Neuron (in vitro differentiated cells): Measurements from ENCODE around the gene DENND2A.
"Not testable (repeated sequence)": the region's sequence is repeated elsewhere in the genome, so short reads cannot be mapped to it uniquely, and the experiment has no call there.

Experiments
- H2AFZ ChIP-seq: one replicate; pipeline ENCODE4 v1.6.1; 2013; ENCODE audit warnings: low read depth, mild to moderate bottlenecking, inconsistent platforms, low read length, moderate library complexity
- H3K27me3 ChIP-seq: one replicate; pipeline ENCODE4 v1.6.1; 2013; ENCODE audit warnings: low read length; ENCODE audit not compliant: insufficient read depth
- H3K36me3 ChIP-seq: one replicate; pipeline ENCODE4 v1.6.1; 2013; ENCODE audit warnings: low read length; ENCODE audit not compliant: insufficient read depth
- H3K4me1 ChIP-seq: one replicate; pipeline ENCODE4 v1.6.1; 2013; ENCODE audit warnings: low read length; ENCODE audit not compliant: insufficient read depth
- H3K4me3 ChIP-seq: 2 replicates; pipeline ENCODE4 v1.5.1; 2013; ENCODE audit warnings: mild to moderate bottlenecking, low read length, moderate library complexity
- H3K9me3 ChIP-seq: one replicate; pipeline ENCODE4 v1.6.1; 2013; ENCODE audit warnings: low read length

Gene DENND2A

DNA sequence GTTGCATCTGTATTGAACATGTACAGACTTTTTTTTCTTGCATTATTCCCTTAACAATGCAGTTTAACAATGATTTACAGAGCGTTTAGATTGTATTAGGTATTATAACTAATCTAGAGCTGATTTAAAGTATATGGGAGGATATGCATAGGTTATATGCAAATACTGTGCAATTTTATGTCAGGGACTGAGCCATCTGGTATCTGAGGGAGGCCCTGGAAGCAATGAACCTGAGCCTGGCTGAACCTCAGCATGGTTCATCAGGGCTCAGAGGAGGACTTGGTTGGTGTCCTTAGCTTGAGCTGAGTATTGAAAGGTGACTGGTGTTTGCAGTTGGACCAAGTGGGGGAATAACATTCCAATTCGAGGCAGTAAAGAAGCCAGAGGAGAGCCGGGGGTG, 36.9 kb upstream of the DENND2A start:
- Histone ChIP-seq H3K4me3 (no peak overlapping the region), H3K4me1 (no peaks in the 10 kb centered on the region), H3K9me3 (no peaks in the 10 kb centered on the region), H3K27me3 (no peaks in the 10 kb centered on the region), H2AFZ (no peak overlapping the region), H3K36me3 (no peaks in the 10 kb centered on the region)

DNA sequence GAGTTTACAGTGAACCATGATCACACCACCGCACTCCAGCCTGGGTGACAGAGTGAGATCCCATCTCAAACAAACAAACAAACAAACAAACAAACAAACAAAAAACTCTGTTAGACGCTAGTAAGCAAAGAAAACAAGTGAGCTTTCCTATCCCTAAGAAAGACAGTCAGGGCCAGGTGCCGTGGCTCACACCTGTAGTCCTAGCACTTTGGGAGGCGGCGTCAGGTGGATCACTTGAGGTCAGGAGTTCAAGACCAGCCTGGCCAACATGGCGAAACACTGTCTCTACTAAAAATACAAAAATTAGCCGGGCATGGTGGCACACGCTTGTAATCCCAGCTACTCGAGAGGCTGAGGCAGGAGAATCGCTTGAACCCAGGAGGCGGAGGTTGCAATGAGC, 36.3 kb upstream of the DENND2A start:
- not testable (repeated sequence) for H3K9me3 ChIP-seq, H3K4me3 ChIP-seq, H3K36me3 ChIP-seq, H3K27me3 ChIP-seq, H2AFZ ChIP-seq, H3K4me1 ChIP-seq

DNA sequence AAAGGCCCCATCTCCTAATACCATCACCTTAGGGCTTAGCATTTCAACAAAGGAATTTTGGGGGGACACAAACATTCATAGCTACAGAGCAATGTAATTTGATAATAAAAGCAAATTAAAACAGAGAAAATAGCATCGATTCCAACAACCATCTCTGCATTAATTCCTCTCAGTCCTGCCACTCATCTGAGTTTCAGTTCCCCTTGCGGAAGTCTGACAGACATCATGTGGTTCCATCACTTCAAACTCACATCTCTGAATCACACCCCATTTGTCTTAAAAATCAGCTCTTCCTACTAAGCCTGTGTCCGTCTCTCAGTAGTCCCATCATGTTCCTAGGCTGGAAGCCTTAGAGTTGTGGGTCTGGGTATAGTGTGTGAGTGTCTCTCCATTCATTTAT, 35.7 kb upstream of the DENND2A start:
- Histone ChIP-seq H3K4me1 (no peaks in the 10 kb centered on the region), H3K27me3 (no peaks in the 10 kb centered on the region), H3K9me3 (no peaks in the 10 kb centered on the region), H3K4me3 (no peak overlapping the region), H3K36me3 (no peaks in the 10 kb centered on the region), H2AFZ (no peak overlapping the region)

DNA sequence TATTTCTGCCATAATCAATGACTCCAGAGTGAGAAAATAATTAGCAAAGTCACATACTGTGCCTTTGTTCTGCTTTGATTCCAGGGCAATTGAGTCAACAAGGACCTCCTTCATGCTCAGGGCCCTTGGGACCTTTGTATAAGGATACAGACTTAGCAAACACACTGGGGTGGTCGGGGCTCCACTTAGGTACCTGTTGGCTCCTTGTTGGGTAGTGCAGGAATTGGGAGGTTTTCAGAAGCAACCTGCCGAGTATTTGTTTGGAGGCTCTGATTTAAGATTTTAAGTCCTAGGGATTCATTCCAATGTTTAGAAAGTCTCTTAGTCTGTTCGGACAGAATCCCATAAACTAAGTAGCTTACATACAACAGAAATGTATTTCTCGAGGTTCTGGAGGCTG, 35.1 kb upstream of the DENND2A start:
- Histone ChIP-seq H3K27me3 (no peaks in the 10 kb centered on the region), H3K9me3 (no peaks in the 10 kb centered on the region), H3K4me1 (no peaks in the 10 kb centered on the region), H3K36me3 (no peaks in the 10 kb centered on the region), H3K4me3 (no peak overlapping the region), H2AFZ (no peak overlapping the region)

DNA sequence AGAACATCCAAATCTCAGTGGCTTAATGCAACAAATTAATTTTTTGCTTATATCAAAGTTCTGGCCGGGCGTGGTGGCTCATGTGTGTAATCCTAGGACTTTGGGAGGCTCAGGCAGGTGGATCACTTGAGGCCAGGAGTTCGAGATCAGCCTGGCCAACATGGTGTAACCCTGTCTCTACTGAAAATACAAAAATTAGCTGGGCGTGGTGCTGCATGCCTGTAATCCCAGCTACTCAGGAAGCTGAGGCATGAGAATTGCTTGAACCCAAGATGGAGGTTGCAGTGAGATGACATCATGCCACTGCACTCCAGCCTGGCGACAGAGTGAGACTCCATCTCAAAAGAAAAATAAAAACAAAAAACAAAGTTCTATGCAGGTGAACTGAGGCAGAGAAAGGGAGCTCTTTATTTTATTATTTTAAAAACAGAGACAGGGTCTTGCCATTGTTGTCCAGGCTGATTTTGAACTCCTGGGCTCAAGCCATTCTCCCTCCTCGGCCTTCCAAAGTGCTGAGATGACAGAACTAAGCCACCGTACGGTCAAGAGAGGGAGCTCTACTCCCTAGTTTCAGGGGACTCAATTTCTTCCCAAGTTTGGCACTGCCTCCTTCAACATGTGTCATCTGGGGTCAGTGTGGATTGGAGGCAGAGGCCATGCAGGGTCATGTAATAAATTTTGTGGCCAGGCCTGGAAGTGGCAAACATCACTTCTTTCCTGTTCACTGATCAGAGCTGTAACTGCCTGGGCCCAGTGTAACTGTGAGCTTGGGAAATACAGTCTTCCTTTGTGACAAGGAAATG, 34.5 kb upstream of the DENND2A start:
- Histone ChIP-seq H3K36me3 (no peaks in the 10 kb centered on the region), H2AFZ (no peak overlapping the region), H3K4me1 (no peaks in the 10 kb centered on the region), H3K27me3 (no peaks in the 10 kb centered on the region), H3K4me3 (no peak overlapping the region), H3K9me3 (no peaks in the 10 kb centered on the region)

DNA sequence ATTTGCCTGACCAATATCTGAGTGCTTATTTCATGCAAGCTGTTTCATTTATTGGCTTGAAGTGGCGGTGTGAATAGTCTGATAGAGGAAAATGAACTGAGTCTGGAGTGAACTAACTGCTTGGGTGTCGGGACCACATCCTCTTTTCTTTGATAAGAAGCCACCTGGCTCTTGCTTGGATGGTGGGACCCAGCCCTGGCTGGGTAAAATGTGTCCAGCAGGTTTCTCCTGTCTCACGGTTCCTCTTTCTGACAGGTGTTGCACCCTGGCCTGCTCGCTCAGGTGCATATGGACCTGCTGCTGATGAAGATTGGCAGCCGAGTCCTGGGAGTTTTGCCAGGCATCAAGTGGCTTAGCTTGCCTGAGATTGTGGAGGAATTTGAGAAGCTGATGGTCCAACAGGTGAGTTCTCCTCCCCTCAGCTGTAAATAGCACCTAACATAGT, 33.8 kb upstream of the DENND2A start:
- no peak overlapping the region for H2AFZ ChIP-seq
- H3K36me3 ChIP-seq, result no peaks in the 10 kb centered on the region
- no peaks in the 10 kb centered on the region for H3K27me3 ChIP-seq
- H3K4me3 ChIP-seq, result no peak overlapping the region
- H3K4me1 ChIP-seq, result no peaks in the 10 kb centered on the region
- no peaks in the 10 kb centered on the region for H3K9me3 ChIP-seq

DNA sequence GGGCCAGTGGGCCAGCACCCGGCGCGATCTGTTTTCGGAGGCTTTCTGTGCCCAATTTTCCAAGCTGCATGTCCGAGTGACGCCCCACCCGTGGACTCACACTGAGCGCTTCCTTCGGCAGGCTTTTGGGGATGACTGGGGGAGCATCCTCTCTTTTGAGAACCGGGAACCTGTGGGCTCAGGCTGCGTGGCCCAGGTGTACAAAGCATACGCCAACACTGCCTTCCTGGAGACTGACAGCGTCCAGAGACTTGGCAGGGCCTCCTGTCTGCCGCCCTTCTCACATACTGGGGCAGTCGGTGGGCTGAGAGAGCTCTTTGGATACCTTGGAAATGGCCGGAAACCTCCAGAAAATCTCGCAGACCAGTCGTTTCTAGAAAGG, 33.2 kb upstream of the DENND2A start:
- Histone ChIP-seq H3K4me3 (no peak overlapping the region), H3K4me1 (no peaks in the 10 kb centered on the region), H2AFZ (no peak overlapping the region)

DNA sequence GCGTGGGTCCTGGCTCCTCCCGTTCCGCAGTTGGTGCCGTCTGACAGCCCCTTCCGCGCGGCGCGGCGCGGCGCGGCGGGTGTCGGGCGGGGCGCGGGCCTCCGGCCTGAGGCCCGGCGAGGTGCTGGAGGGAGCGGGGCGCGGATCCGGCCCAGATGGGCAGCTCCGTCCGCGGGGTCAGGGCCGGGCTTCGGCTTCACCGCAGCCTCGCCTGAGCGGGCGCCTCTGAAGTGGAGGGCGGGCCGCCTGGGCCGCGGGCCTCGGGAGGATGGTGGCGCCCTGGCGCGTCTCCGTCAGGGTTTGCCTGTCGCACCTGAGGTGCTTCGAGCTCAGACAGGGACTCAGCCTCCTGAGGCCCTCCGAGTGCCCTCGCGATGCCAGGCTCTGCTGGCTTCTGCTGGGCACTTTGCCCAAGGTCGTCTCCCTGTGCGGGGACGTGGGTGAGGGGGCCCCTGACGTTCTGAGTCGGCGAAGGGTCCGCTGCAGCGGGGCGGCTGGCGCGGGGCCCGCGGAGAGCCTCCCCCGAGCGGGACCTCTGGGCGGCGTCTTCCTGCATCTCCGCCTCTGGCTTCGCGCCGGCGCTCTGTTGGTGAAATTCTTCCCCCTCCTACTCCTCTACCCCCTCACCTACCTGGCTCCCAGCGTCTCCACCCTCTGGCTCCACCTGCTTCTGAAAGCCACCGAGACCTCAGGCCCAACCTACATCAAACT, 32.6 kb upstream of the DENND2A start:
- Histone ChIP-seq H3K27me3 (peaks cover under 1% of the 10 kb centered on the region), H3K9me3 (no peaks in the 10 kb centered on the region), H2AFZ (peak overlapping the region; percentile 96), H3K4me3 (peak overlapping the region; percentile 53), H3K36me3 (no peaks in the 10 kb centered on the region), H3K4me1 (no peaks in the 10 kb centered on the region)

More for the DNA sequence above, 33.2 kb upstream of the DENND2A start:
- H3K36me3 ChIP-seq, result no peaks in the 10 kb centered on the region
- H3K27me3 ChIP-seq, result no peaks in the 10 kb centered on the region
- no peaks in the 10 kb centered on the region for H3K9me3 ChIP-seq

DNA sequence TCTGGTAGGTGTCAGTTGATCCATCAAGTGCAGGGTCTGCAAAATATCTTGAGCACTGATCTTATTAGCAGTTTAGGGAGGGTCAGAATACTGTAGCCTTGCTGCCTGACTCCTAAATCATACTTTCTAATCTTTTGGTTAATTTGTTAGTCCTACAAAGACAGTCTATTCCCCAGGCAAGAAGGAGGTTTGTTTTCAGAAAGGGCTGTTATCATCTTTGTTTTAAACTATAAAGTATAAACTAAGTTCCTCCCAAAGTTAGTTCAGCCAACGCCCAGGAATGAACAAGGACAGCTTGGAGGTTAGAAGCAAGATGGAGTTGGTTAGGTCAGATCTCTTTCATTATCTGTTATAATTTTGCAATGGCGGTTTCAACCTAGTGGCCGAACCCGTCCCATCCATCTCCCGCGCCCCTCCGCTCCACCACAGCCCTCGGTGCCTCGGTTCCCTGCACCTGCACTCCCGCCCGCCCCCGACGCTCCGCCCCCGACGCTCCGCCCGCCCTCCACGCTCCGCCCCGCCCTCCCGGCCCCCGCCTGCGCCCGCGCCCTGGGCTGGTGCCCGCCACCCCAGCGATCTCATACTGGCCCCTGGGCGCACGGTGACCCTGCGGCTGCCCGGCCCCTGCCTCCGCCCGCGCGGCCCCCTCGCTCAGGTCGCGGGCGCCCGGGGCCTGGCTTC, 31.9 kb upstream of the DENND2A start, which contains the start of gene ADCK2:
Gene ADCK2, plus strand, starts transcription at position 564 of the 681 bp plus-strand sequence. CDS start 386 bp downstream, outside the sequence.
- Histone ChIP-seq H2AFZ (peak within 1 kb of the TSS; percentile 96), H3K27me3 (peaks cover 3% of the 10 kb centered on the region), H3K9me3 (no peaks in the 10 kb centered on the region), H3K4me3 (peak within 1 kb of the TSS; percentile 53), H3K36me3 (no peaks in the 10 kb centered on the region), H3K4me1 (no peaks in the 10 kb centered on the region)

DNA sequence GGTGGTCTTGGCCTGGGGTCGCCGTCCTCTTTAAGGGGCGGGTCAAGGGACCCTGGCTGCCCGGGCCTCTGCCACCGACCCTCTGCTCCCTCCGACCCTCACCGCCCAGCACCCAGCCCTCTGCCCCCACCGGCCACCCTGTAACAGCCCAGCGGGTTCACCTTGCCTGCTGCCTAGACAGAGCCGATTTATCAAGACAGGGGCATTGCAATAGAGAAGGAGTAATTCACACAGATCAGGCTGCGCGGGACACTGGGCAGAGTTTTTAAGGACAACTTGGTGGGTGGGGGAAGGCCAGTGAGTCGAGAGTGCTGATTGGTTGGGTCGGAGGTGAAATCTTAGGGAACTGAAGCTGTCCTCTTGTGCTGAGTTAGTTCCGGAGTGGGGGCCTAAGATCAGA, 31.4 kb upstream of the DENND2A start:
- Histone ChIP-seq H3K4me3 (peak overlapping the region; percentile 53), H3K4me1 (no peaks in the 10 kb centered on the region), H3K9me3 (no peaks in the 10 kb centered on the region), H3K36me3 (no peaks in the 10 kb centered on the region), H2AFZ (peak overlapping the region; percentile 82), H3K27me3 (peaks cover 4% of the 10 kb centered on the region)

DNA sequence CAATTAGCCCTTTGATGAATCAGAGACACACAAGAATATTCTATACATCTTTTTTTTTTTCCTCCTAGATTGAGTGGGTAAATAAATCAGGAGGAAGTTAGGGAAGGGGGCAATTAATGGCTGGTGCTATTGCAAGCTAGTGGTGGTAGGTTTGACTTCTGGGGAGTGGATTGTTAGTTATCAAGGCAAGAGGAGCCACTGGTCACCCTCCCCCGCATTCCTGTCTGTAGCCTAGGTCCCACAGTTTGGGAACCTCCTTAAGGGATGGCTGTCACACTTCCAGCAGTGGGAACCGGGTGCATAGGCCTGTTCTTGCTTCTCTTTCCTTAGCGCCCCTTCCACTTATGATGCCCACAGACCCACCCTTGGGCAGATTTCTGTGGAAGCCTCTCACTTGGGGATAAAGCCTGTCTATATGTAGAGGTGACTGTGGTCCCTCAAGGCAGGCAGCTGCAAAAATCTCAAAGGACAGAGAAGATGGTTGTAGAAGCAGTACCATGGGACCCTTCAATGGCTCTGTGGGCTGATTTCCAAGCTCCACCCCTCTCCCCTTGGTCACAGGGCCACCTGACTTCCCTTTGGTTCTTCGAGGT, 29.8 kb upstream of the DENND2A start:
- Histone ChIP-seq H2AFZ (no peak overlapping the region), H3K4me3 (no peak overlapping the region), H3K36me3 (no peaks in the 10 kb centered on the region), H3K4me1 (no peaks in the 10 kb centered on the region), H3K9me3 (no peaks in the 10 kb centered on the region), H3K27me3 (peaks cover 11% of the 10 kb centered on the region)

DNA sequence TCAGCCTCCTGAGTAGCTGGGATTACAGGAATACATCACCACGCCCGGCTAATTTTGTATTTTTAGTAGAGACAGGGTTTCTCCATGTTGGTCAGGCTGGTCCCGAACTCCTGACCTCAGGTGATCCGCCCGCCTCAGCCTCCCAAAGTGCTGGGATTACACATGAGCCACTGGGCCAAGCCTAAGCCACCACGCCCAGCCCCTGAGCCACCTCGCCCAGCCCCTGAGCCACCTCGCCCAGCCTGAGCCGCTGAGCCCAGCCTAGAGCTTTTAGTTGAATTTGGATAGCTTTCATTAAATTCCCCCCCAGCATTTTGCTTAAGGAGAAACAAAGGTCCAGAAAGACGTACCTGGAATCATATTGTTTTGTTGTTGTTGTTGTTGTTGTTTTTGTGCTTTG, 29.2 kb upstream of the DENND2A start:
- H3K9me3 ChIP-seq, H3K4me1 ChIP-seq, H2AFZ ChIP-seq, H3K4me3 ChIP-seq, H3K36me3 ChIP-seq: not testable (repeated sequence)
- peaks cover 11% of the 10 kb centered on the region for H3K27me3 ChIP-seq

DNA sequence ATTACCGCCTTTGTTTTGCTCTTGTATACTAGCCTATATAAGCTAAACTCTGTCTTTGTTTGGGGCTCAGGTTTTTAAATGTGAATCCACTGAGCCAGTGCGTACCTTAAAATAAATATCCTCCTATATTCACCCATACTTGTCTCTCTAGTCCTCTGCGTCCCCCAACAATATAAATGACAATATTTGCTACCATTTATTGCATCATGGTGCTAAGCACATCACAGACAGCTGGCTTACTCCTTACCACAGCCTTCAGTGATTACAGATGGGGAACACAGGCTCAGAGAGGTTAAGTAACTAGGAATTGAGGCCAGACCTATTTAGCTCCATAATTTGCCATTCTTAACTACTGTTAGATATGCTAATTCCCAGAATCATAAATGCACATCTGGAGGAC, 28.7 kb upstream of the DENND2A start:
- no peak overlapping the region for H2AFZ ChIP-seq
- H3K4me1 ChIP-seq, result no peaks in the 10 kb centered on the region
- H3K36me3 ChIP-seq, result no peaks in the 10 kb centered on the region
- H3K4me3 ChIP-seq, result no peak overlapping the region
- H3K9me3 ChIP-seq, result no peaks in the 10 kb centered on the region
- peaks cover 11% of the 10 kb centered on the region for H3K27me3 ChIP-seq
